GM18526 (cell line): ENCODE measurements around the gene ENOX1.

Experiments
- POLR2A ChIP-seq: IDR thresholded peaks from 3 replicates; pipeline ENCODE4 v1.6.1; 2011; ENCODE audit not compliant: insufficient read length; ENCODE audit errors: extremely low read depth

ENOX1 gene

GRCh38 chr13:43365039-43365344, 421.8 kb downstream of the ENOX1 start:
- TF ChIP-seq POLR2A = no peak

DNA sequence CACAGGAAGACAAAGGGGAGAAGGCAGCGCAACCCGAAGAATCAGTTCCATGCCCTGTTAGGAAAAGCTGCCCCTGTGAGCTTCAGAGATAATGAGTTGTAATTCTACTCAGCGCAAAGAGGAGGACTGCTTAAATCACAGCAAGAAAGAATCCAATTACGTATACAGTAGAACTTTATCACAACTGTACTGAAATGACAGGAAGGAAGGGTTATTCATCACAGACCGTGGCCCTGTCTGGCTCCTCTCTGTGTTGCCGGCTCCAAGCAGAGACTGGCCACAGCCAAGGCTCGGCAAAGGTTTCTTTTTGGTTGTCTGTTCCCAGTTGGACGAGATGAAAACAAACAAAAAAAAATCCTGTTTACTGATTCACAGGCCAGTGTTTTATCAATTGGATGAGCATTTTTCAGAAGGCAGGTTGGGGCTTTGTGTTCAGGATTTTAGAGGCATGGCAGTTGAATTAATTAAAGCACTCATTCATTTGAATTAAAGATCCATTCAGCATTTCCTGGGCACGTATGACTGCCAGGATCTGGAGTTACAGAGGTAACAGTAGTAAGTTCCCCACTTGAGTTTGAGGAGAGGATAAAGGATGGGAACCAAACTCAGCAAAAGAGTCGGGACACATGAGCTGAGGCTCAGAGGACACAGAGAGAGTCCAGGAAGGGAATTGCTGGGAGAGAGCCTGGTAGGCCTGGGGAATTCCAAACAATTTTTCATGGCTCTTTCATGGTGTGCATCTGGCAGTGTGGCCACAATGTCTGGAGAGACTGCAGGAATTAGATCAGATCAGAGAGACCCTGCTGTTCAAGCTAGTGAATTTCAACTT, 422.3 kb downstream of the ENOX1 start:
- TF ChIP-seq POLR2A = no peak

DNA sequence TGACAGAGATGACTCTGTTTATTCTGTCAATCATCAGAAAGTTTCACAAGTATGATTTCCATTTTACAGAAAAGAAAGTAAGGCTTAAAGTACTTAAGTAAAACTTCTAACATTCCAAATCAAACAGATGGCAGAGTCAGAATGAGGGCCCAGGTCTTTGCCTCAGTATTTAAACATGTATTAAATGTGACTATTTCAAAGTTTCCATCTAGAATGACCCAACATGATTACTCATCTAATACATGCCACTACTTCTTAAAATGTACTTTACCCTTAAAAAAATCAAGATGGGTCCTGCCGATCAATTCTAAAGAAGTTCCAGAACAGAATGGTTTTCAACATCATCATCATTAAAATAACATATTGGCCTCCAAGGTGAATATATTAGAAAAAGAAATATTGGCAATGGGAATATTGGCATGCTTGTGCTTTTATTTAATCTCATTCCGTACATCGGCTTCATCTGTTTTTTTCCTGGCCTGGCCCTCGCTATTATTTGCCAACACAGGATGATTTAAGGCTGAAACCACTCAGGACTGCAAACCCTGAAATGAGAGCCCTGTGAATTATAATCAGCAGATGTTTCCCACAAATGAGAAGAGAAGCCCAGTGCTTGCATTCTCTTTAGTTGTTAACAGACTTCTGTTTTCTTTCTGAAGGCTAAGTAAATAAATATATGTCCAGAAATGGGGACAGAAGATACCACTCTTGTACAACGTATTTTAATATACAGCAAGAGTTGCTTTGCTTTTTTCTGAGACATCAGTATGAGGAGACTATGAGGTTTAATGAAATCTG, 423.4 kb downstream of the ENOX1 start:
- TF ChIP-seq POLR2A = no peak

- TF ChIP-seq POLR2A = no peak
These were observed 424.2 kb downstream of the ENOX1 start for GRCh38 chr13:43362556-43362955.

DNA sequence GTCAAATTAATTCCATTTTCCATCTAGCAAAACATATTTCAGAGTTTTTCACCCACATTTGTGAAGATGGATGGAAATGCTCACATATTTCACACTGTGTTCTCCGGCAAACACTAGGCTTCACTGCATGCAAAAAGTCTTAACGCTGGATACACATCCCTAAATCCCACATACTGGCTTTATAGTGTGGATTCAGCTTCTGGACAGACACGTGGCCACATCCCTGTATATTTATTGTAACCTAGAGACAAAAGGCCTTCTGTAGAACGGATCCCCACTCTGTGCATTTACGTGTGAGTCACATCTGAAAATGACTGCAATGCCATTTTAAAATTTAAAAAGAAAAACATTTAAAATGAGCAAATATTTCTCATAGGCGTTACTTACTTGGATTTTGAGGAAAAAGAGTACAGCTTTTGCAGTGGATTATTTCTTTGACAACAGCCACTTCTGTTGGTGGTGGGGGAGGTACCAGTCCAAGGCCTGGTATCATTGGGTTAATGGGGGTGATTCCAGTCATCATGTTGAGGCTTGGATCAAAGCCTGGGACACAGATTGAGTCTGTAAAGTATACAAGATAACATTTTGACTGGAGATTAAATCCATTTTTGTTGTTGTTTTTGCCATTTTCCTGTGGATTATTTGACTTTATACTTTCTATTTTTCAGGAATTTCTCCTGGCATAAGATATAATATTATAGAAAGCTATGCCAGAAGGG, 425.7 kb downstream of the ENOX1 start:
- no peak for TF ChIP-seq POLR2A

DNA sequence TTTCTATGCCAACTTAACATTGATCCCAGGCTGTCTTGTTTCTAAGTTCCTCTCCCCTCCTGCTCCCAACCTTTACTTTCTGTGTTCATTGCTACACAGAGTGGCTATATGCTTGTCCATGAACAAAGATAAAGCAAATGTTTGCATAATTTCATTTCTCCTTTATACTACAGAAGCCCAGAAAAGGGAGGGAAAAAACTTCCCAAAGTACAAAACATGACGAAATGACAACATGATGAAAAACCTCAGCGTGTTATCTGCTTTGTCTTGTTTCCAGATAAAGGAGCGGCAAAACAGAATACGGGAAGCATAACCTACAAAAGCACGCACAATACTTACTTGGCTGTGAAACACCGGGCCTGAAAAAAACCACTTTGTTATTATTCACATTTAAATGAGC, 426.6 kb downstream of the ENOX1 start:
- no peak for TF ChIP-seq POLR2A

DNA sequence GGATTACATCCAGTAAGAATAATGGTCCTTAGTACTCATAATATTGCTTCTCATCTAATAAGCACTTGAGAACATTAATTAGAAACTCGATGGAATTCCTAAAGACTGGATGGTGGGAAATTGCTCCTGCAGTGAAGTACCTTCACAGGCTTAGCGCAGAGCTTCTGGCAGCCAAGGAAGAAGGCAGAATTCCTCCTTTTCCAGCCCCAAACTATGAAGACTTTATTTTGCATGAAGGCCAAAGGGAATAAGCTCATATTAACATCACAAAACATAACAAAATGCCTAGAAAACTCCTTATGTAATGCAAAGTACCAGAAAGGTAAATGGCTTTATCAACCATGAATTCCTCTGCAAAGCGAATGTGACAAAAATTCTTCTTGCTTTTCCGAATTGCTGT, 427.2 kb downstream of the ENOX1 start:
- no peak for TF ChIP-seq POLR2A

- TF ChIP-seq POLR2A = no peak
These were observed 429.2 kb downstream of the ENOX1 start for GRCh38 chr13:43357564-43357963.

- no peak for TF ChIP-seq POLR2A
These were observed 430.2 kb downstream of the ENOX1 start for GRCh38 chr13:43356567-43356966.

- no peak for TF ChIP-seq POLR2A
These were observed 431.0 kb downstream of the ENOX1 start for GRCh38 chr13:43355774-43356173.

- no peak for TF ChIP-seq POLR2A
These were observed 432.4 kb downstream of the ENOX1 start for GRCh38 chr13:43354153-43354945.

GRCh38 chr13:43353631-43354030, 433.1 kb downstream of the ENOX1 start:
- TF ChIP-seq POLR2A = no peak

GRCh38 chr13:43348397-43348796, 438.4 kb downstream of the ENOX1 start:
- TF ChIP-seq POLR2A = no peak

GRCh38 chr13:43347877-43348276, 438.9 kb downstream of the ENOX1 start:
- TF ChIP-seq POLR2A = no peak

GRCh38 chr13:43346427-43346826, 440.3 kb downstream of the ENOX1 start:
- TF ChIP-seq POLR2A = no peak
